Eye (tissue), 1 donor: ENCODE results near the gene ZNF587.
"Not testable (repeated sequence)": the region's sequence is repeated elsewhere in the genome, so short reads cannot be mapped to it uniquely, and the experiment has no call there.

Experiments
- DNase-seq: peaks from one replicate; pipeline ENCODE4 v3.0.0-alpha.2; 2015

ZNF587 gene

DNA sequence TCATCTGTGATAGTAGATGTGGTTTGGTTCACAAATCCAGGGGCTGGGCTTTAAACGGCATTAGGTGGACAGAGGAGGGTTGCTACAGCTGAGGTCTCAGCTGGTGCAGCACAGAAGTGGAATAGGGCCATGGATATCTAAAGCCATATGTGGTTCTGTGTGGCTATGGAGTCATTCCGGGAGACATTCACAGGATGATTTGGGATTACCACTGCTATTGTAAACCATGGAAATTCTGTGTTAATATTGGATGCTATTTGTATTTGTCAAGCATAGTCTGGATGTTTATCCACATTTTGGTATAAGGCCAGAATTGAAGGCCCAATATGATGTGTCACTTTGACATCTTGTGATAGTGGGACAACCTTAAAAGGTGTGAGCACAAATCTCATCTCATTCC lies 26.5 kb upstream of the ZNF587 start:
- not testable (repeated sequence) for DNase-seq

DNA sequence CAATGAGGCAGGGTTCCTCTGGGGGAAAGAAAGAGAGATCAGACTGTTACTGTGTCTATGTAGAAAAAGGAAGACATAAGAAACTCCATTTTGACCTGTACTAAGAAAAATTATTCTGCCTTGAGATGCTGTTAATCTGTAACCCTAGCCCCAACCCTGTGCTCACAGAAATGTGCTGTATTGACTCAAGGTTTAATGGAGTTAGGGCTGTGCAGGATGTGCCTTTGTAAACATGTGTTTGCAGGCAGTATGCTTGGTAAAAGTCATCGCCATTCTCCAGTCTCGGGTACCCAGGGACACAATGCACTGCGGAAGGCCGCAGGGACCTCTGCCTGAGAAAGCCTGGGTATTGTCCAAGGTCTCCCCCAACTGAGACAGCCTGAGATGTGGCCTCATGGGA lies 26.1 kb upstream of the ZNF587 start:
- DNase-seq: not testable (repeated sequence)

DNA sequence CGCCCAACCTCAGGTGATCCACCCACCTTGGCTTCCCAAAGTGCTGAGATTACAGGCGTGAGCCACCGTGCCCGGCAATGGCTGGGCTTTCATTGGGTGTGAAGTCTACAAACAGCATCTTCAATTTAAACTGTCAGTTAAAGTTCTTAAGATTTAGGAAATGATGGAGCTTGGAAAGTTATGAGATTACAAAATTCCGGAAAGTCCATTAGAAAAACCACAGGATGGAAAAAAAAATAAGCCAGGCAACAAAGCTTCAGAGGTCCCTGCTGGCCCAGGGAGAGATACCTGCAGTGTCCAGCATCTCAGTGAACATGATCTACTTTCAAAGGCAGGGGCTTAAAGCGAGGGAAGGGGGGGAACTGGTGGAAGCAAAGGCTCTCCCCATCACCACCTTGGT lies 24.1 kb upstream of the ZNF587 start:
- no peak for DNase-seq

DNA sequence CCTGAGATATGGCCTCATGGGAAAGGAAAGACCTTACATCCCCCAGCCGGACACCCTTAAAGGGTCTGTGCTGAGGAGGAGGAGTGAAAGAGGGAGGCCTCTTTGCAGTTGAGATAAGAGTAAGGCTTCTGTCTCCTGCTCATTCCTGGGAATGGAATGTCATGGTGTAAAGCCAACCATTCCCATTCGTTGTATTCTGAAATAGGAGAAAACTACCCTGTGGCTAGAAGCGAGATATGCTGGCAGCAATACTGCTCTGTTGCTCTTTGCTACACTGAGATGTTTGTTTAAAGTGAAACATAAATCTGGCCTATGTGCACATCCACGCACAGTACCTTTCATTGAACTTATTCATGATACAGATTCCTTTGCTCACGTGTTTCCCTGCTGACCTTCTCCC lies 20.3 kb upstream of the ZNF587 start:
- no peak for DNase-seq

DNA sequence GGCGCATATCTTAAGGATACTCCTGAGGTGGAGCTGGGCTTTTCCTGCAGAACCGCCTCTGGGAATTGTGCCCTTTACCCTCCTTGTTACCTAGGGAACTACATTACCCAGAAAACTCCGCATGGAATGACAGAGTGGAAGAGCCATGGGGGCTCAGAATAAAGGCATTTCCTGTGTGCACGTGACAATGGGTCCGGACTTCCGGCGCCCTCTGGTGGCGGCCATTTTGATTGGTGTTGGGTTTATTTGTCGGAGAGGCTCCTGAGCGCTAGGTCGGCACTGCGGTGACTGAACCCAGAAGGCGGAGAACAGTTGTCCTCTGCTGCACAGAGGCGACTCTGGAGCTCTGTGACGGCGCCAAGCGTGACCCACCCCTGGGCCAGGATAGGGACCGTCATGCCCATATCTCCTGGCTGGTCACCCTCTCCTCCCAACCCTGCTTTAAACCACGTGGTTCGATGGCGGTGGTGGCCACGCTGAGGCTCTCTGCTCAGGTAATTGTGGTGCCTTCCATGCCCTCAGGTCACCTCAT lies 19.5 kb upstream of the ZNF587 start, which contains the start of gene ZNF587B:
ZNF587B (plus strand) TSS at position 229 of the 532 bp plus-strand sequence; CDS start at position 459, 230 bp downstream.
- peak; percentile 95 for DNase-seq

DNA sequence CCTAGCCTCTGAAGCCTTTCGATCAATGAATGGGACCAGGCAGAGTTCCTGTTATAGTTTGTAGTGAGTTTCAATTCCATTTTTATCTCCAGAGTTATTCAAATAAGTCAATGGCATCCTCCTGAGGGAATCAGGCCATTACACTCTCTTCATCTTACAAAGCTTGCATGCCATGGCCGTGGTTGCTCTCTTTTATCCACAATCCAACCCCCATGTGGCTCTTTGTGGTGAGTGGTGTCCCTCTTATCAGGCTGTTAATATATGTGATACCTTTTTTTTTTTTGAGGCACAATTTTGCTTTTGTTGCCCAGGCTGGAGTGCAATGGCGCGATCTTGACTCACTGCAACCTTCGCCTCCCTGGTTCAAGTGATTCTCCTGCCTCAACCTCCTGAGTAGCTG lies 12.7 kb upstream of the ZNF587 start:
- not testable (repeated sequence) for DNase-seq

DNA sequence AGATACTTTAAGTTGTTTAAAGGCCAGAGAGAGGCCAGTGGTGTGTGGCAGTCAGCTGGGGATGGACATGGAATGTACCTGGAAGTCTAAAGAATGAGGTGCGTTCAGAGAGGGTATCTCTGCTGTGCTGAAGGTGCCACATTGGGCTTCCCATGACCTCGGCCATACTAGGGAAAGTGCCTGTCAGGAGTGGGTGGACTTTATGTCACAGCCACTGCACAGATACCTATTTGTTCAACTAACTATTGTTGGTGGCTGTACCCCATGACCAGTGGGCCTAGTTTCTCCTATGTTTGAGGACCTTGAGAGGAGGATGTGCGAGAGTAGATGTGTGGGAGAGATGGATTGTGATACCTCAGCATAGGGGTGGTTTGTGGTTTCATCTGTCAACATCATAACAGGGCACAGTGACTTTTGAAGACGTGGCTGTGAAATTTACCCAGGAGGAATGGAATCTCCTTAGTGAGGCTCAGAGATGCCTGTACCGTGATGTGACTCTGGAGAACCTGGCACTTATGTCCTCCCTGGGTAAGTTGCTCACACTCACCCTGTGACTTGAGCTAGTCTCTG lies 11.0 kb upstream of the ZNF587 start:
- not testable (repeated sequence) for DNase-seq

DNA sequence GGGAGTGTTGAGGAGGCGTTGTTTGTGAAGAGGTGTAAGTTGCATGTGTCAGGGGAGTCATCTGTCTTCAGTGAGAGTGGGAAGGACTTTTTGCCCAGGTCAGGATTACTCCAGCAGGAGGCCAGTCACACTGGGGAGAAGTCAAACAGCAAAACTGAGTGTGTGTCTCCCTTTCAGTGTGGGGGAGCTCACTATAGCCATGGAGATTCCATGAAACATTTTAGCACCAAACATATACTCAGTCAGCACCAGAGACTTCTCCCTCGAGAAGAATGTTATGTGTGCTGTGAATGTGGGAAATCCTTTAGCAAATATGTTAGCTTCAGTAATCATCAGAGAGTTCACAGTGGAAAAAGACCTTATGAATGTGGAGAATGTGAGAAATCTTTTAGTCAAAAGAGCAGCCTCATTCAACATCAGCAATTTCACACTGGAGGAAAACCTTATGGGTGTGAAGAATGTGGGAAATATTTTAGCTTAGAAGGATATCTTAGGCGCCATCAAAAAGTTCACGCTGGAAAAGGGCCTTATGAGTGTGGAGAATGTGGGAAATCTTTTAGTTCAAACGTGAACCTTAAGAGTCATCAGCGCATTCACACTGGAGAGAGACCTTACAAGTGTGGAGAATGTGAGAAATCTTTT lies 8.4 kb upstream of the ZNF587 start:
- no peak for DNase-seq

DNA sequence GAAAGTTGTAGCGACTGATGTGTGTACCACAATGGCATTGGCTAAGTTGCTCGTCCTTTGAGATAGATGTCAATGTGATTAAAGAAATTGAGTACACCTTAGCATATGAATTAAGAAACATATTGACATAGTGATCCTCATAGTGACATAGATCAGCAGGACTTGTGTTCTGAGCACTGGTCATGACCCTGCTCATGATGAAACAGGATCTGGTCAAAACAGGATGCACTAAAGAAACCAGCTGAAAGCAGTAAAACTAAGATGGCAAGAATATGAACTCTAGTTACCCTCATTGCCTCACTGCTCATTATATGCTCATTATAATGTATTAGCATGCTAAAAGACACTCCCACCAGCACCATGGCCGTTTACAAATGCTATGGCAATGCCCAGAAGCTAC lies 2.5 kb upstream of the ZNF587 start:
- DNase-seq: not testable (repeated sequence)

DNA sequence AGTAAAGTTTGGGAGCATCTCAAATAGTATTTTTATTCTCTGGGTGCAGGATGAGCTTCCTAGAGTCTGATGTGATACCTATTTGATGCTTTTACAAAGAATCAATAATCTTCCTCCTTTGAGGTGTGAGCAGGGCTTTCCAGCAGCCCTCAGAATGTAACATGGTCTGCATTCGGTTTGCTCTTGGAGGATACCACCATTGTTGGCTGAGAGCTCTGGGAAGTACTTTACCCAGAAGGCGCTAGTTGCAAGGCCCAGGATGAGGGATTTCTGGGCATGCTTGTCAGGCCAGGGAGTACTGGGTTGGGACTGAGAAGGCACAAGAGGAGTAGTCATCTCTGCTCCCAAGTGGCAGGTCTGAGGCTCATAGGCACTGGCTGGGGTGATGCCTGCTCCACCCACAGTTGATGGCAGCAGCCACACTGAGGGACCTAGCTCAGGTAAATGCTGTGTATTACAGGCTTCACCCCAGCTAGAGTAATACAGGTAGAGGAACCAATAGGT lies 445 bp upstream of the ZNF587 start:
- DNase-seq: peak; percentile 12

DNA sequence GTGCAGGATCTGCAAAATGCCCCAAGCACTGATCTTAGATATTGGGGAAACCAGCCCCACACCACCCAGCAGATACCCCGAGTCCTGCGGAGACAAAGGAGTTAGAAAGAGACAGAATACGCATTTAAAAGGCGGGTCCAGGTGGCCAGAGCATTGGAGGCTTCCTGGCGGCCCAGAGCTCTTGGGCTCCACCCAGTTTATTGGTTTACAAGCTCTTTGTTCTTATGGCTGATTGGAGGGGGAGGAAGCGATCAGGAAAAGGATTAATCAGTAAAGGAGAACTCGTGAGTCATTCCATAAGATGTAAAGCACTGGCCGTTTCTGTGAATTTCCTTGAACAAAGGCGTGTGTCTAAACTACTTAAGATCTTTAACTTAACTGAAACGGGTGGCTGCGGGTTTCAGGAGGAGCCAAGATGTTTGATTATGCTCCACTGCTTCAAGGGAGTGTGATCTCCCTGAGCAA lies 926 bp downstream of the ZNF587 start:
- peak; percentile 71 for DNase-seq

DNA sequence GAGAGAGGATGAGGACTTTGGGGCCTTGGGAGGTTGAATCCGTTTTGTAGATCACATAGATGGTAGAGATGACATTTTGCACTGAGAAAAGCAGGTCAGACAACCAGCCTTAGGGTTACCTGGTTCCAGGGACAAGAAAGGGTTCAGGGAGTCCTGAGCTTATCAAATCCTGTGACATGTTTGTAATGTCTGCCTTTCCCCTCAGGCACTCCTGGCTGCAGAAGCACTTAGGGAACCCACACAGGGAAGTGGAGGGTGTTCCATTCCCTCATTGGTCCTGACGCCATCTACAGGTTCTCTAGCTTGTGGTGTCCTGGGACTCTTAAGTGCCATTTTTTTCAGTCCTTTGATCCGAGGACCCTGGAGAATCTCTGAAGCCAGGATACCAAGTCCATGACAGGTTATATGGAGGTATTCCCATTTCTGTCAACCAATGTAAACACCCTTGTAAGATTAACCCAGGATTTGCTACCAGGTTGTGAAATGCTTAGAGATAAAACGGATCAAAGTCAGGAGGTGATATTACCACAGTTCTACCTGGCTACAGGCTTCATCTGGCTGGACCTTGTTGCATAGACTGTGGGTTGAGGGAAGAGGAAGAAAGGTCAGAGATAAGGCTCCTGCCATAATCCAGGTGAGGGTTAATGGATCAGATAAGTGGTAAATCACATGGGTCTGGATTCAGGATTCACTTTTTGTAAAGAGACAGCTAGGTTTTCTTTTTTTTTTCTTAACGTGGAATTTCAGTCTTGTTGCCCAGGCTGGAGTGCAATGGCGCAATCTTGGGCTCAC lies 2.3 kb downstream of the ZNF587 start:
- peak; percentile 8 for DNase-seq

DNA sequence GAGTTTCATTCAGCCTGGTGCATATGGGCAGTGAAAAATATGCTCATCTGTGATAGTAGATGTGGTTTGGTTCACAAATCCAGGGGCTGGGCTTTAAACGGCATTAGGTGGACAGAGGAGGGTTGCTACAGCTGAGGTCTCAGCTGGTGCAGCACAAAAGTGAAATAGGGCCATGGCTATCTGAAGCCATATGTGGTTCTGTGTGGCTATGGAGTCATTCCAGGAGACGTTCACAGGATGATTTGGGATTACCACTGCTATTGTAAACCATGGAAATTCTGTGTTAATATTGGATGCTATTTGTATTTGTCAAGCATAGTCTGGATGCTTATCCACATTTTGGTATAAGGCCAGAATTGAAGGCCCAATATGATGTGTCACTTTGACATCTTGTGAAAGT lies 4.5 kb downstream of the ZNF587 start:
- not testable (repeated sequence) for DNase-seq

DNA sequence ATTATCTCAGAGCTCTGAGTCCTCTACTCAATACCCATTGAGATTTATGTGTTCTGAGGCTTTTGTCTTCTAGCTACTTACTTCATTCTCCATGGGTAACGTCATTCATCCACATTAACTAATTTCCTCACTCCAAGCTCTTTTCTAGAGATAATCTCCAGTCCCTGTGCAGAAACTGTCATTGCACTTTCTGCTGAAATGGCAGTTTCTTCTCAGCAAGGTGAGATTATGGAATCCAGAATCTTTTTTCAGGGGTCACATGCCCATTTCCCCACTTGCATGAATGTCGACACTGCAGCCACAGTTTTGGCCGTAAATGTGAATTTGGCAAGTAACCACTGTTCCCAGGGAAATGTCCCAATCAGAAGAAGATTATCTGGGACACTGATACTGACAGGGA lies 12.7 kb downstream of the ZNF587 start:
- not testable (repeated sequence) for DNase-seq

DNA sequence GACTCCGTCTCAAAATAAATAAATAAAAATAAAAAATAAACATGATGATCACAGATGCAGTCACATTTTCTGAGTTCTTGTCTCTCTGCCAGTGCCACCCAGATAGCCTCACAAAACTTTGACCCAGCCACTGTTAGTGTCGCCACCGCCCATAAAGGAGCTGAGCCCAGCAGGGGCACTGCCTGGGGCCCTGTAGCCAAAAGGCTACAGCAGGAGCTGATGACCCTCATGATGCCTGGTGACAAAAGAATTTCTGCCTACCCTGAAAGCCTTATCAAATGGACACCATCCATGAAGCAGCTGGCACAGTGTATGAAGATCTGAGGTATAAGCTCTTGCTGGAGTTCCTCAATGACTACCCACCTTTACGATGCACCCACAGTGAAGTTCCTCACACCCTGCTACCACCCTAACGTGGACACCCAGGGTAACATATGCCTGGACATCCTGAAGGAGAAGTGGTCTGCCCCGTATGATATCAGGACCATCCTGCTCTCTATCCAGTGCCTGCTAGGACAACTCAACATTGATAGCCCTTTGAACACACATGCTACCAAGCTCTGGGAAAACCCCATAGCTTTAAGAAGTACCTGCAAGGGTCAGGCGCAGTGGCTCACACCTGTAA lies 18.3 kb downstream of the ZNF587 start:
- no peak for DNase-seq

DNA sequence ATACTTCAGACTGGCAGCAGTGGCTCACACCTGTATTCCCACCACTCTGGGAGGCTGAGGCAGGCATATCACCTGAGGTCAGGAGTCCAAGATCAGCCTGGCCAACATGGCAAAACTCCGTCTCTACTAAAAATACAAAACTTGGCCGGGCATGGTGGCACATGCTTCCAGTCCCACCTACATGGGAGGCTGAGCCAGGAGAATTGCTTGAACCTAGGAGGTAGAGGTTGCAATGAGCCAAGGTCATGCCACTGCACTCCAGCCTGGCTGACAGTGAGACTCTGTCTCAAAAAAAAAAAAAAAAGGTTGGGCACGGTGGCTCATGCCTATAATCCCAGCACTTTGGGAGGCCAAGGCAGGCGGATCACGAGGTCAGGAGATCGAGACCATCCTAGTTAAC lies 20.0 kb downstream of the ZNF587 start:
- not testable (repeated sequence) for DNase-seq

DNA sequence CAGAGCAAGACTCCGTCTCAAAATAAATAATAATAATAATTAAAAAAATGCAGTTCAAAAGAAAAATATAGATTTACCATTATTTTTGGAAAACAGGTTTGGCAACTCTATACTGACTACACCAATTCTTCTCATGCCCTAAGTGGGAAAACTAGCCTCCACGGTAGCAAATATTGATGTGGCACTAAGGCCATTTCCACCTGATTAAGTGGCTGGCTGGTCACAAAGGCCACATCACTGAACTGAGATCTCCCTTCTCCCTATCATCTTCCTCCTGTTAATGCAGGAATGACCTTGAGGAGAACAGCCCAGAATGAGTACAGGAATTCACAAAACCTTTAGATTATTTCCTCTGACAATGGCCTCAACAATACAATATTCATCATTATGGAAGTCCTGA lies 20.6 kb downstream of the ZNF587 start:
- no peak for DNase-seq

DNA sequence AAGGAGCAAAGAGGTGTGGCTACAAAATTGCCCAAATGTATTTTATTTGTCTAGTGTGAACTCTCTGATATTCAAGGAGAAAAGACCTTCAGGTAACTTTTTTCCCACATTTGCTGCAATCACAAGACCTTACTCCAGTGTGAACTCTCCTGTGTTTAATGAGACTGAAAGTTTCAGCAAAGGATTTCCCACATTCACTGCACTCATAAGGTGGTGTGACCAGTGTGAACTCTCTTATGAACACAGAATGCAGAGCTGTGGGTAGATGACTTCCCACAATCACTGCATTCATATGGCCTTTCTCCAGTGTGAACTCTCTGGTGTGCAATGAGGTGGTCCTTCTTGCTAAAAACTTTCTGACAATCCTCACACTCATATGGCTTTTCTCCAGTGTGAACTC lies 22.8 kb downstream of the ZNF587 start:
- no peak for DNase-seq

DNA sequence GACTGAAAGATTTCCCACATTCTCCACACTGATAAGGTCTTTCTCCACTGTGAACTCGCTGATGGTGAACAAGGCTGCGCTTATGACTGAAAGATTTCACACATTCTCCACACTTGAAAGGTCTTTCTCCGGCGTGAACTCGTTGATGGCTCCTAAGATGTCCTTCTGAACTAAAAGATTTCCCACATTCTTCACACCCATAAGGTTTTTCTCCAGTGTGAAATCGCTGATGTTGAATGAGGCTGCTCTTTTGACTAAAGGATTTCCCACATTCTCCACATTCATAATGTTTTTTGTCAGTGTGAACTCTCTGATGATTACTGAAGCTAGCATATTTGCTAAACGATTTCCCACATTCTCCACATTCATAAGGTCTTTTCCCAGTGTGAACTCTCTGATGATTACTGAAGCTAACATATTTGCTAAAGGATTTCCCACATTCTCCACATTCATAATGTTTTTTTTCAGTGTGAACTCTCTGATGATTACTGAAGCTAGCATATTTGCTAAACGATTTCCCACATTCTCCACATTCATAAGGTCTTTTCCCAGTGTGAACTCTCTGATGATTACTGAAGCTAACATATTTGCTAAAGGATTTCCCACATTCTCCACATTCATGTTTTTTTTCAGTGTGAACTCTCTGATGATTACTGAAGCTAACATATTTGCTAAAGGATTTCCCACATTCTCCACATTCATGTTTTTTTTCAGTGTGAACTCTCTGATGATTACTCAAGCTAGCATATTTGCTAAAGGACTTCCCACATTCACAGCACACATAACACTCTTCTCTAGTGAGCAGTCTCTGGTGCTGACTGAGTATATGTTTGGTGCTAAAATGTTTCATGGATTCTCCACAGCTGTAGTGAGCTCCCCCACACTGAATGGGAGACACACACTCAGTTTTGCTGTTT lies 24.5 kb downstream of the ZNF587 start:
- not testable (repeated sequence) for DNase-seq

DNA sequence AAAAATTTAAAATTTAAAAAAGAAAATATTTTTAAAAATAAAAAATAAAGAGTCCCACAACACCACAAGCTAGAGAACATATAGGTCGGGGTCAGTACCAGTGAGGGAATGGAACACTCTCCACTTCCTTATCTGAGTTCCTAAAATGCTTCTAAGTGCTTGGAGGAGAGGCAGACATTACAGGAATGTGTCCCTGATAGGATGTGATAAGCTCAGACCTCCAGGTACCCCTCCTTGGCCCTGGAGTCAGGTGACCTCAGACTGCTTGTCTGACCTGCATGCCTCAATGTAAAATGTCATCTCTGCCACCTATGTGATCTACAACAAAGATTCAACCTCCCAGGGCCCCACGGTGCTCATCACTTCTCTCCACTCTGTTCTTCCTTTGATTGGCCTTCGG lies 36.4 kb downstream of the ZNF587 start:
- DNase-seq: no peak

DNA sequence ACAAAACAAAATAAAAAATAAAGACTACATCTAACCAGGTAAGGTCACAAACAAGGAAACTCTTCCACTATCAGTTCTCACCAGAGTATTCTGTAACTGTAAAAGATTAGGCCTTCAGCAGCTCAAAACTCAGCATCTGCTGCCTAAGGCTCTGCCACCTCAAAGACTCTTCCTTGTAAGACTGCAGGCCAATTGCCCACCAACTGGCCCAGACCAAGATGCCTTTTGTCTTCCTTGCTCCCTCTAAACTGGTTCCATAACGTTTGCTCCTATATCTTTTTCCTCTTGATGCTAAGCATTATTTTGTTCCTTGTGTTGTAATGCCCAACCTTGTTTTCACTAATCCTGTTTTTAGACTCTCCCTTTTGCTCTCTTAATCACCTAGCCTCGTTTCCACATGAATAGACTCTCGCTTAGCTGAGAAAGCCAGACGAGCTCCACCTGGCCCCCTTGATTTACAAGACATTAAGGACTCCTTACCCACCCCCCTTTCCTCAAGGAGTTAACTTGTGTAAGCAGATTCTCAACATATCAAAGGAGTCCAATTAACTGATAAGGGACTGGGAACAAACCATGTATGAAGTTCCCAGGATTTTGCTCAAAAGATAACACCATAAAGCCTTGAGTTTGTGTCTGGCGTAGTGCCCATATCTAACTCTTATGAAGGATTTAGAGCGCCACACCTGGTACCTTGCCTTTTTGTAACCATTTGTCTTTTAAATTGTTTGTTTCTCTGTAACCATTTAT lies 37.7 kb downstream of the ZNF587 start:
- peak; percentile 51 for DNase-seq
